ENCODE data around the gene HDAC4. TPM values are rescaled to one million over a fixed set of nuclear protein-coding genes. Genes with fewer than 3 reads are reported as not detected.

The HDAC4 gene
- total and polyA plus RNA-seq, 2 of the 4 experiments (the other 2 are of a cell fraction): 4.1 to 7.2 TPM

- Histone ChIP-seq H3K79me1 (ENCODE audit: low read depth in 1 of 2, low read length in 2 of 2) (no peaks in the 10 kb centered on the region), H3K27ac (ENCODE audit: insufficient read depth, low read length) (no peak overlapping the region), H3K9me1 (ENCODE audit: insufficient read depth, low read length) (no peaks in the 10 kb centered on the region), H2AK9ac (replicated peaks; ENCODE audit: low read depth, low read length, poor library complexity) (no peak overlapping the region), H2AFZ (replicated peaks; ENCODE audit: low read length, poor library complexity) (no peak overlapping the region), H3K4me2 (ENCODE audit: low read depth, low read length) (no peak overlapping the region), H3K18ac (ENCODE audit: low read depth, low read length) (no peak overlapping the region), H3K9me3 (ENCODE audit: control insufficient read depth, insufficient read depth, low read length) (peaks cover 7% of the 10 kb centered on the region; the same call in 1 of the 2 replicates), H4K5ac (ENCODE audit: low read depth, low read length) (no peak overlapping the region), H3K4me1 (ENCODE audit: control insufficient read depth, insufficient read depth, low read length) (peaks cover 3% of the 10 kb centered on the region; the same call in 1 of the 2 replicates), H3K4me3 (ENCODE audit: insufficient read depth, low read depth, low read length) (no peak overlapping the region), H2AK5ac (ENCODE audit: low read depth, low read length) (no peak overlapping the region), H3K9ac (ENCODE audit: low read depth, low read length) (no peak overlapping the region), H3K36me3 (ENCODE audit: control insufficient read depth, insufficient read depth, low read length) (no peaks in the 10 kb centered on the region), H2BK5ac (ENCODE audit: low read depth, low read length, poor library complexity, severe bottlenecking) (no peak overlapping the region), H4K91ac (ENCODE audit: insufficient read depth, low read depth, low read length) (no peak overlapping the region), H4K20me1 (ENCODE audit: insufficient read depth, low read length) (no peaks in the 10 kb centered on the region), H2BK15ac (ENCODE audit: low read depth, low read length) (no peak overlapping the region), H3K4ac (ENCODE audit: low read depth, low read length) (no peak overlapping the region), H2BK20ac (ENCODE audit: low read depth, low read length) (no peak overlapping the region), H3K56ac (ENCODE audit: extremely low read depth, insufficient read depth, low read length) (no peak overlapping the region), H3K23ac (ENCODE audit: low read depth, low read length) (no peak overlapping the region), H3K27me3 (ENCODE audit: control insufficient read depth, insufficient read depth, low read length) (peaks cover 39% of the 10 kb centered on the region), H2BK120ac (ENCODE audit: low read depth, low read length) (no peak overlapping the region), H4K8ac (ENCODE audit: low read depth in 2 of 2, low read length in 2 of 2) (no peak overlapping the region), H3K14ac (replicated peaks; ENCODE audit: low read depth, low read length) (no peak overlapping the region)
- POLR2A ChIA-PET (ENCODE audit: unreplicated experiment): no interaction called here
- intact Hi-C loops (cut with micrococcal nuclease) (loop anchor here (10.0 kb wide), 2 partner anchors 281 to 491 kb away; no protein-coding TSS in a partner anchor), in situ Hi-C loops (cut with MboI; ENCODE audit: low sequenced_read_pairs) (loop anchor here (10.0 kb wide), 1 partner anchor 641 kb away; no protein-coding TSS in a partner anchor), dilution Hi-C loops (cut with HindIII; ENCODE audit: low sequenced_read_pairs, unreplicated experiment) (no loop called here)
- CTCF ChIA-PET: interaction anchor here (1.2 kb wide), 1 partner anchor 12 kb away, joined by 4 read pairs; no protein-coding TSS in a partner anchor
- no peak for TF ChIP-seq POLR2A (IDR thresholded peaks at IDR 0.05; ENCODE audit: low read depth, low read length)
- no peak for TF ChIP-seq MXI1 (IDR thresholded peaks at IDR 0.05; ENCODE audit: borderline replicate concordance, low read depth, low read length)
- TF ChIP-seq FOS (IDR thresholded peaks at IDR 0.05; ENCODE audit: low read depth, low read length): no peak
- no peak for TF ChIP-seq CEBPB (IDR thresholded peaks at IDR 0.05; ENCODE audit: low read depth, low read length)
- TF ChIP-seq RCOR1 (IDR thresholded peaks at IDR 0.05; ENCODE audit: insufficient replicate concordance, low read length): no peak
- no peak for TF ChIP-seq MAZ (IDR thresholded peaks at IDR 0.05; ENCODE audit: borderline replicate concordance, low read depth, low read length)
- no peak for TF ChIP-seq SMC3 (IDR thresholded peaks at IDR 0.05; ENCODE audit: low read depth, low read length)
- no peak for TF ChIP-seq BHLHE40 (IDR thresholded peaks at IDR 0.05; ENCODE audit: low read depth, low read length)
- no peak for TF ChIP-seq ELK1 (IDR thresholded peaks at IDR 0.05; ENCODE audit: borderline replicate concordance, low read depth, low read length)
- TF ChIP-seq CHD1 (IDR thresholded peaks at IDR 0.05; ENCODE audit: low read depth, low read length): no peak
- TF ChIP-seq CTCF (conservative IDR thresholded peaks at IDR 0.05; ENCODE audit: low read depth, low read length): no peak
- TF ChIP-seq RAD21 (IDR thresholded peaks at IDR 0.05; ENCODE audit: low read length): no peak
- no peak for TF ChIP-seq NFE2L2 (IDR thresholded peaks at IDR 0.05; ENCODE audit: low read depth, low read length)
- no peak for TF ChIP-seq MAFK (IDR thresholded peaks at IDR 0.05; ENCODE audit: low read depth, low read length)
- TF ChIP-seq USF2 (IDR thresholded peaks at IDR 0.05; ENCODE audit: low read depth, low read length): no peak
- no peak for TF ChIP-seq RFX5 (IDR thresholded peaks at IDR 0.05; ENCODE audit: low read depth, low read length)
- WGBS, 2 experiments (ENCODE audit: extremely low coverage in 2 of 2, insufficient read length in 1 of 2): 60% methylated on average over 1 of the region's 4 CpGs; no CpG with 5 or more reads in 1 of the 2 experiments
- no peak for DNase-seq
- ATAC-seq (ENCODE audit: low read depth): no peak
- no TSS peak for BruUV-seq (replicated peaks)
Measured at GRCh38 chr2:239005586-239005985, 395.2 kb downstream of the HDAC4 start.

Measured in IMR-90 (cell line).